Activated T-helper 17 cell treated with anti-CD3 and anti-CD28 coated beads, Interleukin-2, amount 50 U/mL, for 72 hours (primary cell): Measurements from ENCODE around the gene AFTPH. TPM values are rescaled to one million over a fixed set of nuclear protein-coding genes. Genes with fewer than 3 reads are reported as not detected.

ENCODE experiments used
- ATAC-seq: fragments of 150-1000 bp; cut with Tn5 transposase; replicated peaks from 2 replicates; pipeline ENCODE4 v1.10.0; 2021; ENCODE audit warnings: mild to moderate bottlenecking, moderate library complexity
- H3K27ac Mint-ChIP-seq: one replicate; pipeline ENCODE4 v1.8.0; 2022; ENCODE audit warnings: mixed read lengths
- H3K27me3 Mint-ChIP-seq: one replicate; pipeline ENCODE4 v1.8.0; 2022; ENCODE audit warnings: mixed read lengths
- H3K36me3 Mint-ChIP-seq: one replicate; pipeline ENCODE4 v1.8.0; 2022; ENCODE audit warnings: low read depth, mild to moderate bottlenecking, mixed read lengths
- H3K4me1 Mint-ChIP-seq: one replicate; pipeline ENCODE4 v1.8.0; 2022; ENCODE audit warnings: mixed read lengths
- H3K4me3 Mint-ChIP-seq: one replicate; pipeline ENCODE4 v1.8.0; 2022; ENCODE audit warnings: mild to moderate bottlenecking, mixed read lengths
- H3K9me3 Mint-ChIP-seq: one replicate; pipeline ENCODE4 v1.8.0; 2022; ENCODE audit warnings: mixed read lengths
- total RNA-seq, 2 donors: library from RNA; stranded (reverse); gene quantifications; one replicate each; pipeline ENCODE4 v1.2.3, GENCODE V29; 2022

AFTPH gene, protein sequence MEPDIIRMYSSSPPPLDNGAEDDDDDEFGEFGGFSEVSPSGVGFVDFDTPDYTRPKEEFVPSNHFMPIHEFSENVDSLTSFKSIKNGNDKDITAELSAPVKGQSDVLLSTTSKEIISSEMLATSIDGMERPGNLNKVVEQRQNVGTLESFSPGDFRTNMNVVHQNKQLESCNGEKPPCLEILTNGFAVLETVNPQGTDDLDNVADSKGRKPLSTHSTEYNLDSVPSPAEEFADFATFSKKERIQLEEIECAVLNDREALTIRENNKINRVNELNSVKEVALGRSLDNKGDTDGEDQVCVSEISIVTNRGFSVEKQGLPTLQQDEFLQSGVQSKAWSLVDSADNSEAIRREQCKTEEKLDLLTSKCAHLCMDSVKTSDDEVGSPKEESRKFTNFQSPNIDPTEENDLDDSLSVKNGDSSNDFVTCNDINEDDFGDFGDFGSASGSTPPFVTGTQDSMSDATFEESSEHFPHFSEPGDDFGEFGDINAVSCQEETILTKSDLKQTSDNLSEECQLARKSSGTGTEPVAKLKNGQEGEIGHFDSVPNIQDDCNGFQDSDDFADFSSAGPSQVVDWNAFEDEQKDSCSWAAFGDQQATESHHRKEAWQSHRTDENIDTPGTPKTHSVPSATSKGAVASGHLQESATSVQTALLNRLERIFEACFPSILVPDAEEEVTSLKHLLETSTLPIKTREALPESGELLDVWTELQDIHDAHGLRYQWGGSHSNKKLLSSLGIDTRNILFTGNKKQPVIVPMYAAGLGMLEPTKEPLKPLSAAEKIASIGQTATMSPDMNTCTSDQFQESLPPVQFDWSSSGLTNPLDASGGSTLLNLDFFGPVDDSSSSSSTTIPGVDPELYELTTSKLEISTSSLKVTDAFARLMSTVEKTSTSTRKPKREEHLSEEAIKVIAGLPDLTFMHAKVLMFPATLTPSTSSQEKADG
- 10 to 100 TPM; 32.3 to 49.8 TPM for total RNA-seq

DNA sequence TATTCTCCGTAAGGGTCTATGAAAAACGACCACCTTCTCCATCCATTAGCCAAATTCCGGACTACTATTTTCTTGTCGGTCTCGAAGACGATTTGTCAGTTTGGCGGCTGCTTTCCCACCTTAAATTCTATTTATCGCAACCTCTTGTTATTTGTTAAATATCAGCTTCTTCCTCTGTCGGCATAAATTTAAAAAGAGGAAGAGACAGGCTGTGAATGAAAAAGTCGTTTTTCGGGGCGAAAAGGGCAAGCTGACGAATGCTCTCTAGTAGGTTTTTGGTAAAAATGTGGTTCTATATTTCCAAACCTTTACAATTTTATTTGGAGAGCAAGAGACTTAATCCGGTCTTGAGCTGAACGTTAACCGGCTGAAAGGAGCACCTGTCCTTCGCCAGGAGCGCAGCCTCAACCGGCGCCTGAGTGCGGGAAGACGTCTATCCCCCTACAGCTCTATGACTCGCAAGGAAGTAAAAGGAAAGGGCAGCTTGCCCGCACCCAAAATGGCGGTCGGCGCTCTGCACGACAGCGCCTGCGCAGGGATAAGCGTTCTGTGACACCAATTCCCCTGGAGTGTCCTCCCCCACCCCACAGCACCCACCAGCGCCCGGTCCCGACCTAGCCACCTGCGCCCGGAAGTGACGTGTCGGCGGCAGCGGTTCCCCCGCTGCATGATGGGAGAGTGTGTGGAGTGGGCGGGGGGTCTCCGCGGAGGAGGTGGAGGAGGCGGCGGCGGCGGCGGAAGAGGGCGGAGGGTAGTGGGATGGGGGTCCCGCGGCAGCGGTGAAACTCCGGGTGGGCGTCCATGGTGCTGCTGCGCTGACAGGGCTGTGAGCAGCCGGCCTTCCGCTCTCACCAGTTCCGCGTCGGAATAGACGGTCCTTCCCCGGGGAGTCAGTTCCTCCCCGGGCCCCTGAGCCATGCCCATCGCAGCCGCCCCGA, at the start of gene AFTPH:
Gene AFTPH, plus strand, starts transcription at position 663 of the 938 bp plus-strand sequence. CDS start 27,147 bp downstream, outside the sequence.
- H3K9me3 Mint-ChIP-seq, result no peaks in the 10 kb centered on the region
- H3K4me3 Mint-ChIP-seq, result peak within 1 kb of the TSS; percentile 97
- peak within 1 kb of the TSS; percentile 100 for H3K27ac Mint-ChIP-seq
- ATAC-seq, result peak; percentile 93
- peaks cover 13% of the 10 kb centered on the region for H3K4me1 Mint-ChIP-seq
- peaks cover 35% of the 10 kb centered on the region for H3K36me3 Mint-ChIP-seq
- H3K27me3 Mint-ChIP-seq, result no peaks in the 10 kb centered on the region

DNA sequence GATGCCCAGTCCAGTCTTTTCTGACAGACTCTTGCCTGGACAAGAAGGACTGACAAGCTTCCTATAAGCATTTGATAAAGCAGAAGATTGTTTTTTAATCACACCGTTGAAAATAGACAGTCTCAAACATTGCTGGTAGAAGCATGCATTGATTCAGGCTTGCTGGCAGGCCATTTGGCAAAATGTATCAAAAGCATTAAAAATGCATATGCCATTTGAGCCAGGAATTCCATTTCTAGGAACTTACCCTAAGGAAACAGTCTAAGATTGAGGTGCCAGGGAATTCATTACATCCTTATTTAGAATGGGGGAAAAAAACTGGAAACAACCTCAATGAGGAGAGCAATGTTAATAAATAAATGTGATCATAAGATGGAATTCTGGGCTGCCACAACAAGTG, 49.5 kb upstream of the AFTPH start:
- Mint-ChIP-seq H3K36me3 (no peaks in the 10 kb centered on the region), H3K9me3 (no peaks in the 10 kb centered on the region), H3K27ac (no peak overlapping the region), H3K4me3 (no peak overlapping the region), H3K27me3 (no peaks in the 10 kb centered on the region), H3K4me1 (no peaks in the 10 kb centered on the region)
- no peak for ATAC-seq

DNA sequence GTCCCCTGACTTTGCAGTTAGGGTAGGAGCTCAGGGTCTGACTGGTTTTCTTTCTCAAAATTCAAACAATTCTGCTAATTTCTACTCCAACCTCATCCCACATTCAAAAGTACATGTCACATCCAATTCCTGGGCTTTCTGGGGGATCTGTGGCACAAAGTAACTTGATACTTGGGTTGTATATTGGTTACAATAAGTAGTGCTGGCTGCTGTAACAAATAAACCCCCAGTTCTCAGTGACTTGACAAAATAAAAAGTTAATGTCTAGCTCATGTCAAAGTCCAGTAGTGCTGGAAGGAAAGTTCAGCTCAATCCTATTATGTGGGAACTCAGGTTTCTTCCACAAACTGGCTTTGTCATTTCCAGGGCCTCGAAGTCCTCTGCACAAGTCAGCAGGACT, 47.1 kb upstream of the AFTPH start:
- Mint-ChIP-seq H3K9me3 (no peaks in the 10 kb centered on the region), H3K4me3 (no peak overlapping the region), H3K27ac (no peak overlapping the region), H3K36me3 (no peaks in the 10 kb centered on the region), H3K4me1 (no peaks in the 10 kb centered on the region), H3K27me3 (no peaks in the 10 kb centered on the region)
- ATAC-seq, result no peak

DNA sequence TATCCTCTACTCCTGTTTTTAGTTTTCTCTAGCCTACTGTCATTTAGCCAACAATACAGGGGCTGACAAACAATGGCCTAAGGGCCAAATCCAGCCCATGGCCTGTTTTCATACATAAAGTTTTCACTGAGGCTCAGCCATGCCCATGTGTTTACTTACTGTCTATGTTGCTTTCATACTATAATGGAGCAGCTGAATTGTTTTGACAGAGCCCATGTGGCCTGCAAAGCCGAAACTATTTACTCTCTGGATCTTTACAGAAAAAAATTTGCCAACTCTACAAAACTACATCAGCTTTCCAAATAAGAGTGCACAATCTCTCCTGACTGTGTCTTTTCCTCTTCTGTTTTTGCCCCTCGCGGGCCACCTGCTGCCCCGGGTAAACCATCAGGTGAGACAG, 46.1 kb upstream of the AFTPH start:
- Mint-ChIP-seq H3K4me1 (no peaks in the 10 kb centered on the region), H3K27me3 (no peaks in the 10 kb centered on the region), H3K27ac (no peak overlapping the region), H3K36me3 (no peaks in the 10 kb centered on the region), H3K9me3 (no peaks in the 10 kb centered on the region), H3K4me3 (no peak overlapping the region)
- ATAC-seq, result no peak

DNA sequence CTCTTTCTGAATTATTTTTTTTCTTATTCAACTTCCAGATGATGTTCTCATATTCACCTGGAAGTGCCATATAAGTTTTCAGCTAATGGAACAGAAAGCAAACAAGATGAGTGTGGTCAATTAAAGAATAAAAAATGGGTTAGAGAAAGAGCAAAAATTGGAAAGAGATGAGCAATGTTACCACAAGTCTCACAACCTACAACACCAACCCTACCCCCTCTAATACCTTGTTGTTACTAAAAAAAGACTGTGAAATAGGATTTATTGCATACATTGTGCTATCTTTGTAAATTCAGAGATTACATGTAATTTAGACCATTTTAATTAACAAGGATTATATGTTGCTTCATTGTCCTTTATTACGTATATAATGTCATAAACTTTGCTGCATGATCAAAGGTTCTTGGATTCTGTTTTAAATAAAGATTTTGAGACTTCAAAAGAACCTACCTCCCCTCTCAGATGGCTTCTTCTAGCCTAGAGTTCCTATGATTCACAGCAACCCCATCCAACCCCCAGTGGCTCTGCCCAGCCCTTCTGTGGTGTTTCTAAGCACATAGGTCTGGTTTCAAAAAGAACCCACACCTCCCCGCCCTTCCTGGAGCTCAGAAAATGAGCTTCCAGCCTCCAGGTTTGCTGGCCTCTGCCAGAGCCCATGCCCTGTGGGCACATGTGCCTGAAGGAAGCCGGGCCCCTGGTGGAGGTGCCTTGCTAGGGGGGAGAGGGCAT, 45.5 kb upstream of the AFTPH start:
- ATAC-seq, result peak; percentile 65
- H3K9me3 Mint-ChIP-seq, result no peaks in the 10 kb centered on the region
- no peak overlapping the region for H3K4me3 Mint-ChIP-seq
- H3K36me3 Mint-ChIP-seq, result no peaks in the 10 kb centered on the region
- H3K27me3 Mint-ChIP-seq, result no peaks in the 10 kb centered on the region
- no peaks in the 10 kb centered on the region for H3K4me1 Mint-ChIP-seq
- no peak overlapping the region for H3K27ac Mint-ChIP-seq

DNA sequence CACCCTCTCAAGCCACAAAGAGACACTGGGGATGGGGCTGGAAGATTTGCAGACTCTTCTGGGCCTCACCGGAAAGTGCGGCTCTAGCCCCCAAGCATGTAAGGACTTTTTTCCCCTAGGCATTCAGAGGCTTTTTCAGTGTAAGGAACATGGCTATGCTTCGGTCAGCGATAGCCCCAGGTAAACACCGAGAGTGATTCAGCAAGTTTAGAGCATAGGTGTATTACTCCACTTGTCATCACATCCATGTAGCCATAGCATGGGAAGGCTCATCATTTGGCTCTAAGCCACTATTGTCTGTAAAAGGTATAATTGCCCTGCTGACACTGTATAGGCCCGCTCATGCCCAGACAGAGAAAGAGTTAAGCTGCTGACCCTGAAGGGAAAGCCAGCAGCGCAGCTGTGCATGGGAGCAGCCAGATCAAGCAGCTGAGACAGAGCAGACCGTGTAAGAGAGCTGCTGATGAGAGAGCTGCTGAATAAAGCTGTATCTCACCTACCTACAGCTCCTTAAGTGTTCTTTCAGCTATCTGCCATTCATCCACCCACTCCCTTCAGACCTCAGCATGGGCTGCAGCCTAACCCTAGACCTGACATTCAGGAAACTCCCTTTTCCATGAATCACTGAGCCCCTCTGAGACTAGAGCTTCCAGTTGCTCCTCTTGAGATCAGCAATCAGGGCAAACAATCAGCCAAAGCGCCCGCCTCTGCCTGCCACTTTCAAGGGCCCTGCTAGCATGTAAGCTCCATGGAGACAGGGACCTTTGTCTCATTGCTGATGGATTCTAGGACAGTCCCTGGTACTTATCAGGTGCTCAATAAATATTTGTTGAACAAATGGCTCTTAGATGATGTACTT, 44.6 kb upstream of the AFTPH start:
- no peak for ATAC-seq
- no peaks in the 10 kb centered on the region for H3K27me3 Mint-ChIP-seq
- H3K27ac Mint-ChIP-seq, result no peak overlapping the region
- H3K4me3 Mint-ChIP-seq, result no peak overlapping the region
- no peaks in the 10 kb centered on the region for H3K4me1 Mint-ChIP-seq
- no peaks in the 10 kb centered on the region for H3K9me3 Mint-ChIP-seq
- no peaks in the 10 kb centered on the region for H3K36me3 Mint-ChIP-seq

DNA sequence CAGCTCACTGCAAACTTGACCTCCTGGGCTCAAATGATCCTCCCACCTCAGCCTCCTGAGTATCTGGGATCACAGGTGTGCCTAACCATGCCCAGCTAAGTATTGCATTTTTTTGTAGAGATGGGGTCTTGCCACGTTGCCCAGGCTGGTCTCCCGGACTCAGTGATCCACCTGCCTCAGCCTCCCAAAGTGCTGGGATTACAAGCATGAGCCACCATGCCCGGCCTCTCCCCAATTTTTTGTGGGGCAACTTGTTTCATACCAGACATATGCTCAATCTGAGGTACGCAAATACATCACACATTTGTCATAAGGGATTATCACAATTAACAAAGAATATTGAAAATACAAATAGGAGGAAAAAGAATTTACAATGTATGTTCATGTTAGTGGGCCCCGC, 42.5 kb upstream of the AFTPH start:
- no peaks in the 10 kb centered on the region for H3K4me1 Mint-ChIP-seq
- no peaks in the 10 kb centered on the region for H3K9me3 Mint-ChIP-seq
- H3K27ac Mint-ChIP-seq, result no peak overlapping the region
- no peaks in the 10 kb centered on the region for H3K27me3 Mint-ChIP-seq
- ATAC-seq, result no peak
- H3K36me3 Mint-ChIP-seq, result no peaks in the 10 kb centered on the region
- no peak overlapping the region for H3K4me3 Mint-ChIP-seq

DNA sequence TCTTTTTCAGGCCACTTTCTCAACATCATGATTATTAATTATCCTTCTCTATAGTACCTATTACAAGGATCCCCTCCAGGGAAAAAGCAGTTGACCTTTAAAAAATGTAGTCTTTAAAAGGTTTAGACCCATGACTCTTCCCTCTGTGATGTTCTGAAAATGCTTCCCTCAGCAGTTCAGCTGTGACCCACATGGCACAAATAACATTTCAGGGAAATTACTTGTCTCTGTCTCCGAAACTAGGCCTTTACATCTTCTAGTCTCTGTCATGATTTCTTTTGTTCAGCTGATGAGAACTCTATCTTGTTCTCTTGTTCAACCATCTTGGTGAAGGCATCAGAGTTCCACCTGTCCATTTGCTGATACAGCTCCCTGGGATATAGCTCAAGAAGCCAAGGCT, 41.9 kb upstream of the AFTPH start:
- Mint-ChIP-seq H3K27ac (no peak overlapping the region), H3K9me3 (no peaks in the 10 kb centered on the region), H3K4me3 (no peak overlapping the region), H3K27me3 (no peaks in the 10 kb centered on the region), H3K36me3 (no peaks in the 10 kb centered on the region), H3K4me1 (no peaks in the 10 kb centered on the region)
- peak; percentile 48 for ATAC-seq

DNA sequence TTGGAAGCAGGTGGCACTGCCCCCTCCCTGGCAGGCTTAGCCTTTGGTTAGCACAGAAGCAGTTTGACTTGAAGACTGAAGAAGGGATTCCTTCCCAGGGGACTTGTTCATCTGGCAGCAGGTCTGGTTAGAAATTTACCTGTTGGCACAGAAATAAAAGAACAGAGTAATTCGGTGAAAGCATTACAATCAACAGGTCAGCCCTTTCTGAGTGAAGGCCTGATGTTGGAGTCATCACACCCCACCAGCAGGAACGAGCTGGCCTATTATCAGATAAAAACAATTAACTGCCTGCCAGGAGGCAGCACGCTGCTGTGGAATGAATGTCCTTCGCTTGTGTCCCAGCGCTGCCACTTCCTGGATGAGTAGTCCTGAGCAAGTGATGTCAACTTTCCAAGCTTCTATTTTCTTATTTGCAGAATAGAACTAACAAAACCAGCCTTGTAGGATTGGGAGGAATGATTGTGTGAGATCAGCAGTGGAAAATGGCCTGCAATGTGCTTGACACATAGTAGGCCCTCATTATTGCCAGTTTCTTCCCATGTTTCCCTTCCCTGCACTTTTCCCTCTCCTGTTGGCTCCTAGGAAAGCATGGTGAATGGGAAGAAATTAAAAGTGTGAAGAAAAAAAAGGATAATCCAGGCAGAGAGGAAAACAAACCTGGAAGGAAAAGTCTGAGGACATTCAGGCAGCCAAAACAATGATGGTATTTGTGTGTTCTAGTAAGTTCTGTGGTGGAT, 41.2 kb upstream of the AFTPH start:
- no peaks in the 10 kb centered on the region for H3K4me1 Mint-ChIP-seq
- H3K4me3 Mint-ChIP-seq, result no peak overlapping the region
- no peaks in the 10 kb centered on the region for H3K27me3 Mint-ChIP-seq
- H3K9me3 Mint-ChIP-seq, result no peaks in the 10 kb centered on the region
- H3K27ac Mint-ChIP-seq, result no peak overlapping the region
- no peaks in the 10 kb centered on the region for H3K36me3 Mint-ChIP-seq
- ATAC-seq, result peak; percentile 41

DNA sequence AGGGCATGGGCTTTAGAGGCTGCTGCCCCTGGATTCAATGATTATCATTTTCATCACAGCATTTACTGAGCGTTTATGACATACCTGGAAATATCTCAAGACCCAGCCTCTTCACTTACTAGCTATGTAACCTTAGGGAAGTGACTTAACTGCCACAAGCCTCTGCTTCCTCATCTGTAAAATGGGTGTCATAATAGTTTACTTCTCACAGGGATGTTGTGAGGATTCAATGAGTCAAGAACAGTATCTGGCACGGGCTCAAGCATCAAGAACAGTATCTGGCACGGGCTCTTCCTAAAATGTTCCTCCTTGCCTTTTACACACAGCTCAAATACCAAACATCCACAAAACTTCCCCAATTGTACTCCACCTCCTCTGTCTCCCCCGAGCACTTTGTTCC, 38.8 kb upstream of the AFTPH start:
- Mint-ChIP-seq H3K9me3 (no peaks in the 10 kb centered on the region), H3K4me3 (no peak overlapping the region), H3K27ac (no peak overlapping the region), H3K27me3 (peaks cover 3% of the 10 kb centered on the region), H3K36me3 (no peaks in the 10 kb centered on the region), H3K4me1 (no peaks in the 10 kb centered on the region)
- ATAC-seq, result no peak

DNA sequence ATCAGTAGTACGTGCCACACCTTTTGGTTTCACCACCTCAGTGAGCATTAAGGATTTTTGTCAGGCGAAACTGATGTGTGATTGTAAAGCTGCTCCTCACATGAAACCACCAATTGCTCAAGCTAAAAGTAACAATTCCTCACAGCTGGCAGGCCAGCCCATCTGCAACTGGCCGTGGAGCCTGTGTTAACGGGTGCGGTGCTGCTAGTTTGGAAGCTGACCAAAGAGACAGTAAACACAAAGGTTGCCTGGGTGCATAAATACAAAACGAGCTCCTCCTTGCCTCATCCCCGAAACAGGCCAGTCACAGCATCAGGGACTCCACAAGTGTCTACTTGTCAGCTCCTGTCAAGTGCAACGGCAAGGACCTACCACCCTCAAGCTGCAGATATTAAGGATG, 38.2 kb upstream of the AFTPH start:
- H3K36me3 Mint-ChIP-seq, result no peaks in the 10 kb centered on the region
- H3K4me1 Mint-ChIP-seq, result no peaks in the 10 kb centered on the region
- no peak for ATAC-seq
- no peaks in the 10 kb centered on the region for H3K9me3 Mint-ChIP-seq
- H3K27ac Mint-ChIP-seq, result no peak overlapping the region
- no peak overlapping the region for H3K4me3 Mint-ChIP-seq
- peaks cover 4% of the 10 kb centered on the region for H3K27me3 Mint-ChIP-seq

DNA sequence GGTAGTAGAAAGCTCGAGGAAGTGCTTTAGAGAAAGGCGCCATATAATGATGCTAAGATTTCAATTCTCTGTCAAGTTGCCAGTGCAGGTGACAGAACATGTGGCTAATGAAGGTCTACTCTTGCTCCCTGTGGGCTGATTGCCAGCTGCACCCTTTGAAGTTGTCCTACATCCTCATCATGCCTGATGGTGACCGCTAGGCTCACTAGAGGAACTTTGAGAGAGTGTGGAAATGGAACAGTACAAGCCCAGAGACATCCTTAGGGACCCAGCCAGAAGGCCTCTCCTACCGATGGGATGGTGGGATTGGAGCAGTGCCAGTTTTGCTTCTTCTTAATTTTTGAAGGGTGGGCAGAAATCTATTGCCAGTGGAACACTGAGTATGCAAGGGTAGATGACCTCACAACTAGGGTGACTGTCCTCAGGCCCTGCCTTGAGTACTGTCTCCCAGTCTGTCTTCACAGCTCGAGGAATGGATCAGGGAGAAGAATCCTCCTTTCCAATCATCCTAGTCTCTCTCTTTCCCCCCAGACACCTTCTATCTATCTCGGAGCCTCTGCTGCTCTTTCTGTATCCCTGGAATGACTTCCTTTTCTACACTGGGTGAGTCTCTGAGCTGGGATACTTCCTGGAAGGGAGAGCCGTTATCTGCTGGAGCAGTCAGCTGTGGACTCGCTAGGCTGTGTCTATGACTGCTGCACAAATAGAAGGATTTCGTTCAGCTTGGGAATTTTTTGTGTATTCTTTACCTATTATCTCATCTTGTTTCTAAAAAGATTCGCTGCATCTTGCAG, 36.7 kb upstream of the AFTPH start:
- Mint-ChIP-seq H3K9me3 (no peaks in the 10 kb centered on the region), H3K36me3 (no peaks in the 10 kb centered on the region), H3K4me3 (no peak overlapping the region), H3K27me3 (peaks cover 8% of the 10 kb centered on the region), H3K27ac (no peak overlapping the region), H3K4me1 (no peaks in the 10 kb centered on the region)
- ATAC-seq, result no peak
